A204.1 (cell line): ENCODE data around the gene OTUD7B.
"Not testable (repeated sequence)": the region's sequence is repeated elsewhere in the genome, so short reads cannot be mapped to it uniquely, and the experiment has no call there.

ENCODE experiments used
- FAIRE-seq: peaks from 2 replicates; lab custom pipeline; 2012; peaks lifted over from hg19 to GRCh38; lab: Jason Lieb, UNC

Gene OTUD7B

DNA sequence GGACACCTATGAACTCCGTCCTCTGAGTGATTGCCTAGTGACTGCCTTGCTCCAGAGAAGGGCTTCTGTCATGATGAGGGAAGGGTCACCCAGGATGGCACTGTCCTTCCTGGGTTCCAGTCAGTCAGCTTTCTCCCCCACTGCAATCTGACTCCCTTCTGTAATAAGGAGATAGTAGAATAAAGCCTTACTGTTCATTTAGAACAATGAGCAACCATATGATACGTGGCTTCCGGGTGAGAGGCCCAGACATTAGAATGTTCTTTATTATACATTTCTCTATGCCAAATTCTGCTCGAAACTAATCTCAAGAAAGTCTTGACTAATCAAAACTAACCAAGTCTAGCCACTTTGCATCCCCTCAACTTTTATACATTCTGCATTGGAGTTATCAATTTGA lies 65.3 kb downstream of the OTUD7B start:
- FAIRE-seq = no peak

DNA sequence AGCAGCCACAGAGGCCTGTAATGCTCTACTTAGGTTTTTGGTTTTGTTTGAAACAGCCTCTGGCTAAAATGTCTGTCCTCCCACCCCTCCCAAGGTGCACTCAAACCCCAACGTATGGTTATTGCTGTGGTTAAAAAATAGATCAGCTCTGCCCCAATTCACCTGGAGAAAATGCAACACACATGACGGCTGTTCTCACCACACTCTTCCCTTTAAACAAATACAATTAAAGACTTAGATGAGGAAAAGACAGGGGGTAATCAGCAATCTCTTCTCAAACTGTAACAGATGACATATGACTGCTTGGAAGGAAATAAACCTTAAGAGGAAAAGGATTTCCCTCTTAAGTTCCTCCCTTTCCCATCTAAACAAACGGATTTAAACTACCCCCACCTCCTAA lies 67.6 kb downstream of the OTUD7B start:
- no peak for FAIRE-seq

DNA sequence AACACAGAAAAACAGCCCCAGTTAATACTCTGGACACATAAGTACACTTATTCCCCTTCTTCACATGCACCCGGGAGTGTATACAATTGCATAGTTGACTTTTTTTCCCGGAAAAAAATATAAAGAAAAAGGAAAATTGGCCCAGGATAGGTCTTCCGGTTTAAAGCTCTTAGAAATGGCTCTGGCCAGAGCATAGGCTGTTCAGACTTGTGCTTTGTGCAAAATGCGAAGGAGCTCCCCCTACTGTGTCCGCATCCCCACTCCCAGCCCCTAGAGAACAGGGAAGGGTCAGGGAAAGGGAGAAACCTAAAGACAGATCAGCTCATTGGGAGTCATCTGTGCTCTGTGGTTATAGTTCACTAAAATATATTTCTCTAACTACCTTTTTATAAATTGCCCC lies 68.3 kb downstream of the OTUD7B start:
- FAIRE-seq = peak; percentile 54

DNA sequence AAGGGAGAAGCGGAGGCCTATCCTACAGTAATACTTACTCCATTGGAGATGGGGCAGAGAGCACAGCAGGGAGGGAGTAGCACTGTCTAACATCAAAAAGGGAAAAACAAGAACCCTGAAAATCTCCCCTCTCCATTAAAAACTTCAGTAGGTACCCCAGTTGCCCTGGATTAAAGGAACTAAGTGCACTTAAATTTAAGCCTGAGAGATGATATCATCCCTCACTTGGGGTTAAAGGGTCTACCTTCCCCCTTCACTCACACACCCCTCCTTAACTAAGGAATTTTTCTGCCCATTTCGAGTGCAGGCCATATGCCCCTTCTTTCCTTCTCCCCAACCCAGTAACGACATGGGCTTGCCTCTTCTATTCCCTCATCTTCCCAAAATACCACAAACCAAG lies 70.1 kb downstream of the OTUD7B start:
- FAIRE-seq = no peak

DNA sequence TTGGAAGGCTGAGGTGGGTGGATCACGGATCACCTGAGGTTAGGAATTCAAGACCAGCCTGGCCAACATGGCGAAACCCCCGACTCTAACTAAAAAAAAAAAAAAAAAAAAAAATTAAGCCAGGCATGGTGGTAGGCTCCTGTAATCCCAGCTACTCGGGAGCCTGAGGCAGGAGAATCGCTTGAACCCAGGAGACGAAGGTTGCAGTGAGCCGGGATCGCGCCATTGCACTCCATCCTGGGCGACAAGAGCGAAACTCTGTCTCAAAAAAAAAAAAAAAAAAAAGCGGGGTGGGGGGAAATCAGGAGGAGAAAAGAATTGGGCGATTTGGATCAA lies 71.9 kb downstream of the OTUD7B start:
- not testable (repeated sequence) for FAIRE-seq

DNA sequence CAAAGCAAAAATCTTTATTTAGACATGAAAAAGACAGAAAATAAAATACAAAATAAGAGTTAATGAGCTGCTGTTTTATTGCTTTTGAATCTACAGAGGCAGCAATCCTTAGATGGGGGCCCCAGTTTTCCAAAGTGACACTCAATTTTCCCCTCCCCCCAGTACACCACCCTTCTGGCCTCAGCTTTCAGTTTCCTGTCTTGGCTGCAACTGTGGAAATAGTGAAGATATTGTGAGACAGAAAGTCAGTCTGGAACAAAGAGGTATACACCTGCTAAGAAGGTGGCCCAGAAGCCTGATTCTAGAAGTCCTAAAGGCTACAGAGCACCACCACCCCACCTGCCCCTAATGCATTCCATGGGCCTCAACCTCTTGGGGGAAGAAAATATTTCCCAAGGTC lies 72.8 kb downstream of the OTUD7B start:
- no peak for FAIRE-seq

DNA sequence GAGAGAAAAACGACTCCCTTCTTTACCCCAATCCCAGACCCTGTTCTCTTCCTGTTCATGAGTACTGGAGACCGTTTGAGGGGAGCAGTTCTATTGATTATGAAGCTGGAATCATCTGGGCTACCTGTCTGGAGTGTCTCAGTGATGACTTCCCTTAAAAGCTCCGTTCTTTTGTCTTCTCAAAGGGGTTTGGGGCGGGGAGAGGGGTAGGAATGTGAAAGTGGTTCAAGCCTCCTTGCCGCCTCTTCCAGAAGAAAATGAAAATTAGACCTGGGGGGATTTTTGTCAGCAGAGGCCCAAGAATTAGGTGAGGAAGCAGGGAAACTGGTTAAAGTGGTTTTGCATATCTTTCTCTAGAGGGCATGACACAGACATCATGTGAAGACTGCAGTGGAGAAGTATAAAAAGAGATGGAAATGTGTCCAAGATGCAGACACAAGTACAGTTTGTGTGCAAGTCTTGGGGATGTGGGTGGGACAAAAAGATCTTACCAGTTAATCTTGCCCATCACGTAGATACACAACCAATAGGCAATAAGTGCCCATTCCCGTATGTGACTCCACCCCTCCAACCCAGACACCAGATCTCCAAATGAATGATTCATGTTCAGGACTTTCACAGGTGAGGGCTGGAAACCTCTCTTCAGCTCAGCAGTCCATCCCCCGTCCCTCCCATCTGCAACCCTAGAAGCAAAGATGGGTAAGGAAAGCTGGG lies 73.4 kb downstream of the OTUD7B start:
- FAIRE-seq = peak; percentile 97

DNA sequence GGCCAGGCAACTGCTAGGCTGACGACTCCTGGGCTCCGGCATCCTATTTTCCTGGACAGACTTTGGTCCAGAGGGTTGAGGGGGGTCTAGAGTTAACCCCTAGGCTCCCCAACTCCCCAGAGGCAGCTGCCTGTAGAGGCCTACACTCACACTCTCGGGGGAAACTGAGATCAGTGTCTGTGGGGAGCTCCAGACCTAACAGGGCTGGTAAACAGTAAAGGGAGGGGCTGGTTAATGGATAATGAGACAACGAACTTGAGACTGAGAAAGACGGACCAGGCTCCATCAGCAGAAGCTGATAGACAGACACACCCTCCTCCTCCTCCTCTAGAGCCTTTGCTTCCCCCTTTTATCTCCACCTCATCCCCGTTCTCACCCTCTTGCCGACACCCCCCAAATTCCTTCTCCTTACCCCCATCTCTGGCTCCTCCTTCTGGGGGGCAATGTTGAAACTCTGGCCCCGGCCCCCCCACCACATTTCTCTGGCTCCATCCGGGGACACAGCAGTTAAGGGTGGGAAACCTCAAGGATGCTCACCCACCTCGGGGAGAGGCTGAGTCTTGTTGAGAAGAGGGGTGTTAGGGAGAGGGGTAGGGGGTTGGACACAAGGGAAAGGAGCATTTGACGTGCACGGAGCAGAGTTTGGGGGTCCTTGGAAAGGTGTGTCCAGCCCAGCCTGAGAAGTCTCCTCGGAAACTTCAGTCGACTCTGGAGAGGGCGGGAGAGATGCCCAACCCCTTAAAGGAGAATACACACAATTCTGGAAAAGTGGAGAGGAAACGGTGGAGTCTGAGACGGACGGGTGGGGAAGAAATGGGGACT lies 74.1 kb downstream of the OTUD7B start, which contains the start of gene MTMR11:
Gene MTMR11, minus strand, starts transcription at position 710 of the 822 bp plus-strand sequence. Its CDS starts 232 bp downstream, at position 478.
- FAIRE-seq = no peak

DNA sequence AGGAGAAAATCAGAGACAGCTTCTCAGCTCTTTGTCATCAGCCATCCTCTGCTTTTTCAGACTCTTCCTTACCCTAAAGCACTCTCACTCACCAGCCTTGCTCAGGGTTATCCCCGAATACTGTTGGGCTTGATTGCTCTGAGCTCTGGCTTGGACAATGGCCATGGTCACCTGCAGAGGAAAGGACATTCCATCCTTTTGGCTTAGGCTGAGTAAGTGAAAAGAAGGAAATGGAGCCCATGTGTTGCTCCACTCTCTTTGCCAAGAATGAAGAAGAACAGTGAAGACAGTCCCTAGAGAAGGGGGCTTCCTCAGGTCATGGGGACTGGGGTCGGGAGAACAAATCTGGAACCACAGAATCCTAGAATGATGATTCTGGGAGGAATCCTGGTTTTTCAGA lies 76.2 kb downstream of the OTUD7B start:
- no peak for FAIRE-seq

DNA sequence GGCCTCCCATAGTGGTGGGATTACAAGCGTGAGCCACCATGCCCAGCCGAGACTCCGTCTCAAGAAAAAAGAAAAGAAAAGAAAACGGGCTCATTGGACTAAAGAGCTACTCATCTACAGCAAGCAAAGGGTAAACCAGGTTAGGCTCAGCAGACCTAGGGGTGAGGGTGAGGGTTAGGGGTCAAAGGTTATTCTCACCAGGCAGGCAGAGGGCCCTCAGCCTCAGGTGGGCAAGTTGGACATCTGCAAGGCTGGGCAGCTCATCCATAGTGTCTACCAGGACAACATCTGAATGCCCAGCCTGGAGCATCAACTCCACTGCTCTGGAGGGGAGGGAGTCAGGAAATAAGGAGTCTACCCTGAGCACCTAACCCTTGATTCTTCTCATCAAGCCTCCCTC lies 77.3 kb downstream of the OTUD7B start:
- no peak for FAIRE-seq

DNA sequence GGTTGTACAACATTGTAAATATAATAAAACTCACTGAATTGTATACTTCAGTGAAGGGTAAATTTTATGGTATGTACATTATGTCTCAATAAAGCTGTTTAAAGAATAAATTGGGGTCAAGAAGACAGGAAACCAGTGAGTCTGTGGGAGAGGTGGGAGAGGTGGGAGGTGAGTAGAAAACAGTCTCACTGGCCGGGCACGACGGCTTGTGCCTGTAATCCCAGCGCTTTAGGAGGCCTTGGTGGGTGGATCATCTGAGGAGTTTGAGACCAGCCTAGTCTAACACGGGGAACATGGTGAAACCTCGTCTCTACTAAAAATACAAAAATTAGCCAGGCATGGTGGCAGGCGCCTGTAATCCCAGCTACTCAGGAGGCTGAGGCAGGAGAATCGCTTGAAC lies 78.1 kb downstream of the OTUD7B start:
- FAIRE-seq = no peak

DNA sequence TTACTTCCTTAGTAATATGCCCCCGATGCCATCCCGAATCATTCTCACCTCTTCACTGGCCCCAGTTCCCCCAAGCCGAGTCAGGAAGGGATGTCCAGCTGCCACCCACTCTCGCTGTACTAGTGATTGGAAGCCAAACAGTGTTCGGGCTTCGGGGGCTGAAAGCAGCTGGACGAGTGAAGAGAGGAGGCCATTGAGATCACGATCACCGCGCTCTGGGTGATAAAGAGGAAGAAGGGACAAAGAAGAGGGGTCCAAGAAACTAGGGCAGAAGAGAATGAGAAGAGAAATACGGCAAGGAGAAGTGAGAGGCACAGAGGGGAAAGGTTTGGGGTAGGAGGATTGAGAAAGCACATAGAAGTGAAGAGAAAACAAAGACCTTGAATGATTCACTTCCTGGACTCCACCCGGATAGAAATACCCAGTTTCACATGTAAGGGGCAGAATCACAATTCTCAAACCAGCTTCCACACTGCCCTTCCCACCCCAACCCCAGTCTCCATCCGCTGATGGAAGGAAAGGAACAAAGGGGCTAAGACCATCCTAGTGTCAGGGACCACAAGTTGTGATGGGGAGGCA lies 79.2 kb downstream of the OTUD7B start:
- FAIRE-seq = no peak

DNA sequence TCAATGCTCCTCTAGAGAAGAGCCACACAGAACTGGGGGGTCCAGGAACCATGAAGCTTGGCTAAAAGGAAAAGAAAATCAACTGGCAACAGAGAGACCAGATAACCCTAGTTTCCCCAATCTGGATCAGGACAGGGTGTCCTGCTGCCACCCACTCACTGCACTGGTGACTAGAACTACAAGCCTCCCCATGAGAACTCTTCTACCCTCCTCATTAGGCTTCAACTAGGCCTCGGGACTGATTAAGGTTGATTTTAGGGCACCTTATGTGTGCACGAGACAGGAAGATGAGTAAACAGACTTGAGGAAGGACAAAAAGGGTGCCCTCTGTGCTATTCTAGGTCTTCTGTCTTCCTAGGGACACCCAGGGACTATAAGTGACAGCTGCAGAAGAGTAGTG lies 80.7 kb downstream of the OTUD7B start:
- FAIRE-seq = no peak

DNA sequence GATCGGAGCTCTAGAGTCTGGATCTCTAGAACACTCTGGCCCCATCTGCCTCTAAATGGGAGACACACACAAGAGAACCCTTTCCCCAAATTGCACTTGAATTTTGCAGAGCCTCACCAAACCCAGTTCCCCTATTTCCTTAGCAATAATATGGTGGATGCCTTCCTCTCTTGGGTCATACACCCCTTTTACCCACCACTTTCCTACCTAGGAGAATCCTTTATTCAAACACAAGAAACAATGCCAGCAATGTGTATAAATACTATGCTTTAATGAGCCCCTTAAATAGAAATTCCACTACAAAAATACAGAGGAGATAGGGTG lies 82.2 kb downstream of the OTUD7B start:
- FAIRE-seq = no peak

DNA sequence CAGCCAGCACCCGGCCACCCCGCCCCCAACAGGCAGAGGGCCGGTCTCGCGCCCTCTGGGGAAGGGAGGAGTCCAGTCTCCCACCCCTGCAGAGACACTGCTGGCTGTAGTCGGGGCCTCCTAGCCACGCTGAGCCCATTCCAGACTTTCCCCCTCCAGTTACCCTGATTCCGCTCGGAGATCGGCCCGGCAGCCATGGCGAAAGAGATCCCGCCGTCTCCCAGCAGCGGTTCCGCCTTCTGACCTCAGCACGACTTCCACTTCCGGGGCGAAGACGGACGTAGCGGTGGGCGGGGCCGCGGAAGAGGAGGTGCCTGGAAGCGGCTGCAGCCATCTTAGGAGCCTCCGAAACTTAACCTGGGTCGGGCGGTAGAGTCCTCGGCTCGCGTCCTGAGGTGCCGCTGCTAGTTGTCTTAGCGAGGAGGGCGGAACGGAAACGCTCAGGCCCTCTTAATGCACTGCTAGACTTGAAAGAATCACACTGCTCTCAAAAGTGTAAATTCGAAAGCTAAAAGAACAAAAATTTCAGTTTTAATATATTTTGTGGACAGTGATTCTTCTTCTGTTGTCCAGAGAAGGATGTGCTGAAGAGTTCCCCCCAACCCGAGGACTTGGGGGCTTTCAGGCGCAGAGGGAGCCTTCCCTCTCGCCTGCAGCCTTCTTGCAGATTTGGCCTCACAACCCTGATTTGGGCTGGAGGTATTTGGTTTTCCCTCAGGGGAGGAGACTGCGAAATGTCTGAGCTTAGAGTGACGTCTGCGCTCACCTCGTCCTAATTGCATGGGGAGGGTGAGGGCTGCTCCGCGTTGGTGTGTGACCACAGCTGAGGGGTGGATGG lies 82.7 kb downstream of the OTUD7B start, which contains the start of gene SF3B4:
Gene SF3B4, minus strand, starts transcription at position 241 of the 838 bp plus-strand sequence. Its CDS starts 44 bp downstream, at position 197.
- no peak for FAIRE-seq

DNA sequence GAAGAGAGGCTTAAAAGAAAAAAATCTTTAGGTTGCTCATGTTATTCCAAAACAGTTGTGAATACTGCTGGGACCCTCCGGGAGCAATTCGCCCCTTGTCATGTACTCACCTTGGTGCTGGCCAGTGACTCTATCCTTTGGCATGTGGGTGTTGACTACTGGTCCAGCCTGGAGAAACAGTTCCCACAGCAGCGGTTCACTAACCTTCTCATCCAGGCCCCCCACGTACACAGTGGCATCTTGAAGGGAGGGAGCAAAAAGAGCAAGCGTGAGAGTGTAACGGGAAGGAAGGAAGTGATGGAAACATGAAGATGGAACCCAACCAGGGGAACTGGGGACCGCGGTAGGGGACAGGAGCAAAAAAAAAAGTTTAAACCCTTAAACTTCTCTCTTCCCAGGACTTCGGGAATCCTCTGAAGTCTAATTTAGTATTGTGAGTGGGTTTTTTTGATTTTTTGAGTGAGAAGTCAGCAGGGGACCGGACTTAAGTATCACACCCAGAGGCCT lies 83.4 kb downstream of the OTUD7B start:
- FAIRE-seq = no peak

DNA sequence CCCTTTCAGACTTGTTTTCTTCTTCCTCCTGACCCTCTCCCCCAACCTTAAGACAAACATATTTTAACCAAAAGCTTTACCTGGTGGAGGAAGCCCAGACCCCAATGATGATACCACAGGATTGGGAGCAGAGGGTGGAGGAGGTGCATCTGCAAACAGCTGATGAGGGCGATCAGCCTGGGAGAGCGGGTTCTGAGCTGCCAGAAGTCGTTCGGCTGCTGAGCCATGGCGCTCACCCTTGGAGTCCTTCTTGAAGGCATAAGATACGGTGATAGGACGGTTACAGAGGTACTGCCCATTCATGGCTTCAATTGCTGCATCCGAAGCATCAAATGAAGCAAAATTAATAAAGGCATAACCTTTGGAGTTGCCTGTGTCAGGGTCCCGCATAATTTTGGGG lies 84.2 kb downstream of the OTUD7B start:
- FAIRE-seq = no peak

DNA sequence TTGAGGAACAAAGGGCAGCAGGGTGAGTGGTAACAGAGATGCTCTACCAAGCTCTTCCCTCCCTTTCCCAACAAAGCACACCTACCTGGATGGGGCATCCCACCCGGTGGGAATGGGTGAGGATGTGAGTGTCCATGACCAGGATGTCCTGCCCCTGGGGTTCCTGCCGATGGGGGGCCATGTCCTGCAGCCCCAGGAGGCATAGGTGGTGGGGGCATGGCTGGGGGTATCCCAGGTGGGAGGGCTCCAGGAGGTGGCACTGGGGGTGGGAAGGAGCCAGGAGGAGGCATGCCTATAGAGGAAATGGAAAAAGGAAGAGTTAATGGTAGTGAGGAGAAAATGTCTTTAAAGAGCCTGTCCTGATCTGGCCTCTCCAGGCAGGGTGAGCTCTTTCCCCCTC lies 84.8 kb downstream of the OTUD7B start:
- no peak for FAIRE-seq

DNA sequence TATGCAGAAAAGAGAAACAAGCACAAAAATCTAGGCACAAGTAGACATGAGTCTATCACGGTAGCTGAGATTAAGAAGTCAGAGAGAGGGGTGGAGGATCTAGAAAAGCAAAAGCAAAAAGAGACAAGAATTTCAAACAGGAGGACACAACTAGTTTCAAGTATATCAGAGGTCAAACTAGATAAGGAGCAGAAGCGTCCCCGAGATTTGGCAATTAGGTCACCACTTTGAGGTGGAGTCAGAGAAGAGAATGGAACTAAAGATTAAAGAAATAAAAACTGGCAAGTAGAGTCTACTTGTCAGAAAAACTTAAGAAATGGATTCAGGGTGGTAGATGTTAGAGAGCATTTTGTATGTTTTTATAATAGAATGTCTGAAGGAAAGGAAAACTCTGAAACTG lies 85.2 kb downstream of the OTUD7B start:
- no peak for FAIRE-seq

DNA sequence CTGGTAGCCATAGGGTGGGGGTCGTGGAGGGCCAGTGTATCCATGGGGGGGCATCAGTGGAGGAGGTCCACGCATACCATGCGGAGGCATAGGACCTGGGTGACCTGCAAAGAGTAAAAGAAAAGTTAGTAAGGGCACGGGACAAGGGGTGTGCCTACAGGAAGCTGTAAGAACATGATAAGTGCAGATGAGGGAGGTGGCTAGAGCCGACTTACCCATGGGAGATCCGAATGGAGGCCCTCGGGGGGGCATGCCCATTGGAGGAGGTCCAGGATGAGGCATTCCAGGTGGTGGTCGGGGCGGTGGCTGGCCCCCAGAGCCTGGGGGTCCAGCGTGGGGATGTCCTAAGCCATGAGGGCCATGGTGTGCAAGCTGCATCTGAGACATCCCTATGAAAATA lies 86.9 kb downstream of the OTUD7B start:
- no peak for FAIRE-seq

DNA sequence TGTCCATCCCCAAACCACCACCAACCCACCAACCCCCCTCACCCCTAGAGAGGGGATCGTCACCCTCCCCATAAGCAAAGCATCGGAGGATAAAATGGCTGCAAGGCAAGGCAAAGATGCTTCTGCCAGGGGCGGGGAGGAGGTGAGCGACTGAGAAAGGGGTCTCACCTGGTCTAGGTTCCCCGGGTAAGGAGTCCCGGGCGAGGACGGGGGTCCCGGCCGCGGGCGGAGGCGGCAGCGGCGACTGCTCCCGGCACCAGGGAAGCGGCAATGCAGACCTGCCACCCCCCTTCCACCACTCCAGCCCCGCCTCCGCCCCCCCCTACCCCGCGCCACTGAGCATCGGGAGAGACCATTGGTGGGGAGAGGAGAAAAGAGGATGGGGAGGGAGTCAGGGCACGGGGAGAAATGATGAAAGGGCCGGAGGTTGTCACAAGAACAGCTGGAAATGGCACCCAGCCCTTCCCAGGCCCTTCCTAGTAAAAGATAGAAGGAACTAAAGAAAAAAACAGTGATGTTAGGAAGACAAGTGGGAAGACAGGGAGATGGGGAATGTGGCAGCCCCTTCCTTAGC lies 92.9 kb downstream of the OTUD7B start, which contains the start of gene SV2A:
Gene SV2A, minus strand, starts transcription at position 274 of the 574 bp plus-strand sequence. CDS start 4,004 bp downstream, outside the sequence.
- no peak for FAIRE-seq

DNA sequence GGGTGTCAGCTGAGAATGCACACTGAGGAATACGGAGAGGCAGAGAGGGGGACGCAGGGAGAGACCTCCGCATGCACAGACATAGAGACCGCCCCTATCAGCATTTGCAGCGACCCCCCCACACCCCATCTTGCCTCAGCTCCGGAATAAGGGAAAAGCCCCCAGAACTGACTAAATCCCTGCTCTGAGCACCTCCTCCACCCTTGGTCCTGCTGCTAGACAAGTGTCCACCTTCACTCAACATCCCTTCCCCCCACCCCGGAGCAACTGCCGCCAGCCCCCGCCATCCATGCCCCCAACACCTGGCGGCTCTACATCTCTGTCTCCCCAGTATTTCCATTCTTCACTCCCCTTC lies 93.7 kb downstream of the OTUD7B start:
- FAIRE-seq = no peak
